SU-DHL-6 (cell line): ENCODE data around the gene GSK3B.

Source experiments
- H2AFZ ChIP-seq: fragments of 200-600 bp; sonication (generic); 2 replicates; pipeline ENCODE4 v1.6.1; 2014; ENCODE audit warnings: low read depth, mild to moderate bottlenecking, moderate library complexity, mixed read lengths, antibody characterized with exemption, low read length; ENCODE audit not compliant: severe bottlenecking
- H3F3A ChIP-seq: fragments of 200-600 bp; shearing (Covaris generic); 2 replicates; pipeline ENCODE4 v1.6.0; 2016; ENCODE audit warnings: antibody characterized with exemption, mild to moderate bottlenecking; ENCODE audit not compliant: insufficient read depth
- H3K27ac ChIP-seq: fragments of 200-600 bp; sonication (generic); 2 replicates; pipeline ENCODE4 v1.5.1; 2016; ENCODE audit warnings: low read depth, mild to moderate bottlenecking, low read length, moderate library complexity, mixed read lengths
- H3K27me3 ChIP-seq: fragments of 200-600 bp; sonication (generic), shearing (Covaris generic); 2 replicates; pipeline ENCODE4 v1.6.0; 2014; ENCODE audit warnings: mild to moderate bottlenecking, low read length
- H3K36me3 ChIP-seq: fragments of 200-600 bp; sonication (generic); 2 replicates; pipeline ENCODE4 v1.6.1; 2014; ENCODE audit warnings: mild to moderate bottlenecking, low read length, mixed read lengths
- H3K4me2 ChIP-seq: fragments of 300-600, 200-600 bp; shearing (Covaris generic), sonication (generic); 2 replicates; pipeline ENCODE4 v1.6.0; 2014; ENCODE audit warnings: low read length, low read depth, mild to moderate bottlenecking; ENCODE audit not compliant: poor library complexity, severe bottlenecking
- H3K4me3 ChIP-seq: fragments of 200-600 bp; sonication (generic); 2 replicates; pipeline ENCODE4 v1.5.1; 2014; ENCODE audit warnings: antibody characterized with exemption, low read length, mild to moderate bottlenecking, mixed read lengths; ENCODE audit not compliant: insufficient read depth, poor library complexity, severe bottlenecking
- H3K79me2 ChIP-seq: fragments of 200-600 bp; sonication (generic); 2 replicates; pipeline ENCODE4 v1.6.1; 2014; ENCODE audit warnings: mild to moderate bottlenecking, low read length, moderate library complexity; ENCODE audit not compliant: insufficient read depth
- H3K9ac ChIP-seq: fragments of 200-600 bp; sonication (generic); 2 replicates; pipeline ENCODE4 v1.7.0; 2014; ENCODE audit warnings: mild to moderate bottlenecking, low read length
- H3K9me2 ChIP-seq: fragments of 200-600 bp; sonication (generic); replicated peaks from 2 replicates; pipeline ENCODE4 v1.6.1; 2014; ENCODE audit warnings: low read length; ENCODE audit not compliant: insufficient read depth
- H3K9me3 ChIP-seq: fragments of 200-600 bp; sonication (generic); 2 replicates; pipeline ENCODE4 v1.6.1; 2014; ENCODE audit warnings: low read length, mixed read lengths; ENCODE audit not compliant: insufficient read depth
- H4K20me1 ChIP-seq: fragments of 200-600 bp; sonication (generic); 2 replicates; pipeline ENCODE4 v1.6.1; 2014; ENCODE audit warnings: low read depth, mild to moderate bottlenecking, antibody characterized with exemption, low read length, moderate library complexity, mixed read lengths
- CTCF ChIP-seq: fragments of 200-600 bp; sonication (generic); IDR thresholded peaks from one replicate; pipeline ENCODE4 v1.5.1; 2017; ENCODE audit warnings: antibody characterized with exemption, mild to moderate bottlenecking, low read length, moderate library complexity; ENCODE audit not compliant: insufficient read depth, poor library complexity, severe bottlenecking
- EZH2phosphoT487 ChIP-seq: fragments of 200-600 bp; sonication (generic), shearing (Covaris generic); conservative IDR thresholded peaks from 2 replicates; pipeline ENCODE4 v1.6.1; 2018; ENCODE audit warnings: mild to moderate bottlenecking, antibody characterized with exemption, low read length, moderate library complexity, mixed read lengths

The GSK3B gene

GRCh38 chr3:119774444-119774843 lies 319.8 kb downstream of the GSK3B start:
- Histone ChIP-seq H3F3A (no peaks in the 10 kb centered on the region), H3K27me3 (no peaks in the 10 kb centered on the region), H3K9me3 (no peaks in the 10 kb centered on the region), H3K79me2 (no peaks in the 10 kb centered on the region), H2AFZ (no peak overlapping the region), H3K4me2 (no peak overlapping the region), H3K27ac (no peak overlapping the region), H4K20me1 (no peaks in the 10 kb centered on the region), H3K9me2 (no peaks in the 10 kb centered on the region), H3K9ac (no peak overlapping the region), H3K36me3 (no peaks in the 10 kb centered on the region), H3K4me3 (no peak overlapping the region)
- TF ChIP-seq CTCF (no peak), EZH2phosphoT487 (no peak)
